ENCODE results near the gene SLC12A7.

- TF ChIP-seq EZH2 (IDR thresholded peaks at IDR 0.05) (no peak), POLR2AphosphoS5 (IDR thresholded peaks at IDR 0.05; ENCODE audit: borderline replicate concordance, low read depth, low read length) (no peak)
These were observed 15.0 kb downstream of the SLC12A7 start for GRCh38 chr5:1096838-1097237.

All from SK-N-MC (cell line).